Ishikawa (cell line): Measurements from ENCODE around the gene TNFRSF6B.

Experiments used
- CEBPB ChIP-seq: IDR thresholded peaks from 2 replicates; pipeline ENCODE4 v1.6.1; 2012
- CREB1 ChIP-seq: IDR thresholded peaks from 2 replicates; pipeline ENCODE4 v1.6.1; 2012; ENCODE audit warnings: low read depth
- EP300 ChIP-seq: IDR thresholded peaks from 2 replicates; pipeline ENCODE4 v1.6.1; 2012; ENCODE audit warnings: borderline replicate concordance
- NFIC ChIP-seq: IDR thresholded peaks from 2 replicates; pipeline ENCODE4 v1.6.1; 2012
- RAD21 ChIP-seq: IDR thresholded peaks from 2 replicates; pipeline ENCODE4 v1.6.1; 2012; ENCODE audit warnings: low read depth
- TAF1 ChIP-seq: IDR thresholded peaks from 2 replicates; pipeline ENCODE4 v1.6.1; 2012; ENCODE audit warnings: low read depth, mild to moderate bottlenecking
- TEAD4 ChIP-seq: IDR thresholded peaks from 2 replicates; pipeline ENCODE4 v1.6.1; 2012
- YY1 ChIP-seq: IDR thresholded peaks from 2 replicates; pipeline ENCODE4 v1.6.1; 2012; ENCODE audit warnings: low read depth
- TF ChIP-seq, protein P1 (sequence below): IDR thresholded peaks from 2 replicates; pipeline ENCODE4 v1.6.1; 2012

DNA sequence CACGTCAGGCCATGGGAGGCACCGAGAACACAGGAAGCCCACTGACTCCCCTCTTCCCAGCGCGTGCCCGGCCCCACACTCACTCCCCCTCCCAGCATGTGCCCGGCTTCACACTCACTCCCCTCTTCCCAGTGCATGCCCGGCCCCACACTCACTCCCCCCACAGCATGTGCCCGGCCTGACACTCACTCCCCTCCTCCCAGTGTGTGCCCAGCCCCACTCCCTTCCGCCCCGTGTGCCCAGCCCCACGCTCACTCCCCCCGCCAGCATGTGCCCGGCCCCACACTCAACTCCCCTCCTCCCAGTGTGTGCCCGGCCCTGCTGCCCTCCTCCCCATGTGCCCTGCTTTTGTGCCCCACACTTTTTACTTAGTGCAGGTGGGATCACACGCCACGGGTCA, 28.6 kb upstream of the TNFRSF6B start:
- TF ChIP-seq CEBPB (no peak), YY1 (no peak), NFIC (no peak), TAF1 (no peak), EP300 (no peak), TEAD4 (no peak), RAD21 (no peak), CREB1 (no peak)
- TF ChIP-seq, protein P1, sequence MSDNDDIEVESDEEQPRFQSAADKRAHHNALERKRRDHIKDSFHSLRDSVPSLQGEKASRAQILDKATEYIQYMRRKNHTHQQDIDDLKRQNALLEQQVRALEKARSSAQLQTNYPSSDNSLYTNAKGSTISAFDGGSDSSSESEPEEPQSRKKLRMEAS, result no peak
